Mammary microvascular endothelial cell (primary cell): ENCODE results near the gene TSPYL4. TPM values are rescaled to one million over a fixed set of nuclear protein-coding genes. Genes with fewer than 3 reads are reported as not detected.

ENCODE experiments used
- total RNA-seq: library from RNA; depleted of rRNA; stranded (reverse); fragments of >200 nt; gene quantifications from 2 replicates; pipeline ENCODE4 v1.2.3, GENCODE V29; 2015

The TSPYL4 gene
- 15.4 and 17.2 TPM in 2 replicates for total RNA-seq

DNA sequence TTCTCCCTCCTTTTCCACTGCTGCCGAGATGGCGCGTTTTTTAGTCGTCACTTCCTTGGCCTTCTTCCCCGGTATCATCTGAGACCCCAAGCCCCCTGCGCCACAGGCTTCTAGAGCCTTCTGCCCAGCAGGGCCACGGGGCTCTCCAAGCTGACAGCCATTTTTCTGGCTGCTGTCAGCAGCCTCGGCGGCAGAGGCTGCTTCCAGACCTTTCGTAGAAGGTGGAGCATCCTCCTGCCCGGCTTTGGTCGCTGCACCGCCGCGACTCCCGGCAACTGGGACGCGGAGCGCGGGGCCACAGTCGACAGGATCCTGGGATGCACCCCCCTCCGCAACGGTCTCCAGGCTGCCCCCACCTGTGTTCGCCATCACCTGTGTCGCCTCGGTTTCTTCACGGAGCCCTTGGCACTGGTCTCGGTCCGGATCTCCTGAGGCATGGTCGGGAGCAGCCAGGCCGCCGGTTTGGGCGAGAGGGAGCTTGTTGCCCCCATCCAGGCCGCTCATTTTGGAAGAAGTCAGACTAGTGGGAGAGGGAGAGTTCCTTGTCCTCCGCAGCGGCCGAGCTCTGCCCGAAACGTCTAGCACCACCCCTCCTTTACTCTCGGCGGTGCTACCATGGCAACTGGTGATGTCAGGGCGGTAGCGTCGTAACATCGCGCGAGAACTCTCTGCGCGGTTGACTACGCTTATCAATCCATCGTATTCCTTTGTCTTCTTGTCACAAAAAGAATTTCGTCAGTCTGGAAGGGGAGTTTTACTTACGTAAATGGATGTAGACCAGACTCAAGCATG lies at the start of gene TSPYL4:
TSPYL4 (minus strand) TSS at position 571 of the 792 bp plus-strand sequence; CDS start at position 504, 67 bp downstream.

DNA sequence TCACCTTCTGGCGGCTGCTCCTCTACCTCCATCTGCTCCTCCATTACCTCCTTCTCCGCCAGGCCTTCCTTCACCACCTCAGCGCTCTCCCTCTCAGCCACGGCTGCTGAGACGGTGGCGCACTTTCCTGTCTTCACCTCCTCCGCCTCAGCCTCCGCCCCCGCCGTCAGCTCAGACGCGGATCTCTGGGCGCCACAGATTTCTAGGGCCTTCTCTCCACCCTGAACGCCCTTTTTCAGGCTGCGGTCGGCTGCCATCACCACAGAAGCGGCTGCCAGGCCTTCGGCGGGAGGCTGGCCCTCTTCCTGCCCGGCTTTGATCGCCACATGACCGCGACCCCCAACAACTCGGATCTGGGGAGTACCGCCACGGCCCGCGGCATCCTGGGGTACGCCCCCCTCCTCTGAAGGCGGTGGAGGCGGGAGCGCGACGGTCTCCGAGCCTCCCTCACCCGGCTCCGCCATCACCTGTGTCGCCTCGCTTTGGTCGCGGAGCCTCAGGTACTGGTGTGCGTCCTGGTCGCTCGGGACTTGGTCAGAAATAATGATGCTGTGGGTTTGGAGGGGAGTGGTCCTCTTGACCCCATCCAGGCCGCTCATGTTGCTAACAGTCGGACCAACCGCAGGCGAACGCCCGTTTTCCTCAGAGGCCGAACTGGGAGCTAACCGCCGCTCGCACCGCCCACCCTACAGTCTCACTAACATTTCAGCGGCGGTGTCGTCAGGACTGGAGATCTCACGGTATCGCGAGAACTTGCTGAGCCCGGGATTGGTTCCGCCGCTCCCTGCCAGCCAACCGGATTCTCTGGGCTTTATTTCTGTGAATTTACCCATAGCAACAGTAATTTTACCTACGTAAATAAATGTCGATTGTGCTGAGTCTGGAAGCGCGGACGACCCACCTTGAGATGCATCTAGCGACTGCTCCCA lies 25.6 kb upstream of the TSPYL4 start, which contains the start of gene TSPYL1:
TSPYL1 (minus strand) TSS at position 699 of the 929 bp plus-strand sequence; CDS start at position 599, 100 bp downstream.

Other genes with a start within 250 kb of the TSPYL4 start
- under 0.01 TPM in 1 of 2 replicates, not detected in the other for gene FRK, start 193.2 kb downstream of the TSPYL4 start, total RNA-seq
- gene NT5DC1, start 153.2 kb downstream of the TSPYL4 start, total RNA-seq = 8.4 and 13.8 TPM in 2 replicates
- not detected in 2 replicates for gene COL10A1, start 127.9 kb downstream of the TSPYL4 start, total RNA-seq
- gene TSPYL1, start 25.9 kb upstream of the TSPYL4 start, total RNA-seq = 48.4 and 54.3 TPM in 2 replicates
- gene DSE, start 116.9 kb upstream of the TSPYL4 start, total RNA-seq = 14.6 and 15.3 TPM in 2 replicates
- gene CALHM6, start 207.3 kb upstream of the TSPYL4 start, total RNA-seq = not detected in 2 replicates